Activated naive CD8-positive, alpha-beta T cell (primary cell): Measurements from ENCODE around the gene PIK3C2B.

Source experiments
- H3K27ac Mint-ChIP-seq: one replicate; pipeline ENCODE4 v1.8.0; 2021; ENCODE audit warnings: mixed read lengths
- H3K27me3 Mint-ChIP-seq: one replicate; pipeline ENCODE4 v1.8.0; 2021; ENCODE audit warnings: mixed read lengths
- H3K36me3 Mint-ChIP-seq: one replicate; pipeline ENCODE4 v1.8.0; 2021; ENCODE audit warnings: mixed read lengths
- H3K4me1 Mint-ChIP-seq: one replicate; pipeline ENCODE4 v1.8.0; 2021; ENCODE audit warnings: low read depth, mixed read lengths
- H3K4me3 Mint-ChIP-seq: one replicate; pipeline ENCODE4 v1.8.0; 2021; ENCODE audit warnings: mild to moderate bottlenecking, mixed read lengths
- H3K9me3 Mint-ChIP-seq: one replicate; pipeline ENCODE4 v1.8.0; 2021; ENCODE audit warnings: low read depth, mixed read lengths

Gene PIK3C2B

GRCh38 chr1:204464187-204464631, 30.4 kb downstream of the PIK3C2B start:
- Mint-ChIP-seq H3K27me3 (no peaks in the 10 kb centered on the region), H3K36me3 (peaks cover 22% of the 10 kb centered on the region), H3K4me1 (peaks cover 62% of the 10 kb centered on the region), H3K9me3 (no peaks in the 10 kb centered on the region), H3K4me3 (peak overlapping the region; percentile 32), H3K27ac (peak overlapping the region; percentile 46)

- peaks cover 62% of the 10 kb centered on the region for H3K4me1 Mint-ChIP-seq
- H3K9me3 Mint-ChIP-seq, result no peaks in the 10 kb centered on the region
- peak overlapping the region; percentile 3 for H3K4me3 Mint-ChIP-seq
- H3K27ac Mint-ChIP-seq, result no peak overlapping the region
- H3K36me3 Mint-ChIP-seq, result peaks cover 22% of the 10 kb centered on the region
- H3K27me3 Mint-ChIP-seq, result no peaks in the 10 kb centered on the region
Measured at GRCh38 chr1:204463125-204464060, 31.2 kb downstream of the PIK3C2B start.

GRCh38 chr1:204462229-204462561, 32.4 kb downstream of the PIK3C2B start:
- H3K27ac Mint-ChIP-seq, result peak overlapping the region; percentile 58
- no peaks in the 10 kb centered on the region for H3K9me3 Mint-ChIP-seq
- peaks cover 62% of the 10 kb centered on the region for H3K4me1 Mint-ChIP-seq
- peaks cover 22% of the 10 kb centered on the region for H3K36me3 Mint-ChIP-seq
- H3K4me3 Mint-ChIP-seq, result peak overlapping the region; percentile 37
- no peaks in the 10 kb centered on the region for H3K27me3 Mint-ChIP-seq

- Mint-ChIP-seq H3K27ac (peak overlapping the region; percentile 58), H3K4me1 (peaks cover 62% of the 10 kb centered on the region), H3K27me3 (no peaks in the 10 kb centered on the region), H3K9me3 (no peaks in the 10 kb centered on the region), H3K36me3 (peaks cover 22% of the 10 kb centered on the region), H3K4me3 (peak overlapping the region; percentile 62)
Measured at GRCh38 chr1:204461331-204462228, 33.0 kb downstream of the PIK3C2B start.

DNA sequence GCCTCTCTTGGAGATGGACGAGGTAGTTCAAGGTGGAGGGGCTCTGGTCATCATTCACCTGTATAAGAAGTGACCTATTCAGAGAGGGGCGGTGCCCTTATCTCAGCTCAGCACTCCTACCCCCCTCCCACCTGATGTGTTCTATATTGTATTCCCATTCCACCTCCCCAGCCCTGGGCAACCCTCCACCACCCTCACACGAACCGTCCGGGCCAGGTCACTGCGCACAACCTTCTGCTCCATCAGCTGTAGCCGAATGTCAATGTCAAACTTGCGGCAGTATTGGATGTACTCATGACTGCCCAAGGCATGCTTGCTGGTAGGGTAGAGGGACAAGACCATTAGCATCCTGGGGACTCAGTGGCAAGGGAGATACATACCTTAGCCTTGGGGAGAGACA, 34.3 kb downstream of the PIK3C2B start:
- Mint-ChIP-seq H3K4me3 (no peak overlapping the region), H3K27ac (no peak overlapping the region)

DNA sequence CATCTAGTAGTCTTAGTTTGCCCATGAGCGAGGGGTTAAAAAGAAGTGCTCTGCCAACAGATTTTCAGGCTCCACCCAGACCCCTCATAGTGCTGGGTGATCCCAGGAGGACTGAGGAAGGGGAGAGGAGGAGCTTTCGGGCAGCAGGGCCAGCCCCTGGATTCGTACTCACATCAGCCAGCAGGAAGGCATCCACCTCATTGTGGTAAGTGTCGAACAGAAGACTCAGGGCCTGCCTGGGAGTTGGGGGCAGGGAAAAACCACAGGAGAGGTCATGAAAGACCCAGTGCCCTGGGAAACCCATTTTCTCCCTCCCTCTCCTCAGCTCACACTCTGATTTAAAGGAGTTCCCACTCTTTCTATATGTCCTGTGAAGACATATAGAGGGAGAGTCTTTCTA, 34.9 kb downstream of the PIK3C2B start:
- Mint-ChIP-seq H3K27me3 (no peaks in the 10 kb centered on the region), H3K36me3 (peaks cover 14% of the 10 kb centered on the region), H3K9me3 (no peaks in the 10 kb centered on the region), H3K4me3 (no peak overlapping the region), H3K27ac (no peak overlapping the region), H3K4me1 (peaks cover 51% of the 10 kb centered on the region)

More for the DNA sequence above, 34.3 kb downstream of the PIK3C2B start:
- peaks cover 20% of the 10 kb centered on the region for H3K36me3 Mint-ChIP-seq
- no peaks in the 10 kb centered on the region for H3K9me3 Mint-ChIP-seq
- H3K27me3 Mint-ChIP-seq, result no peaks in the 10 kb centered on the region
- peaks cover 57% of the 10 kb centered on the region for H3K4me1 Mint-ChIP-seq

- H3K4me1 Mint-ChIP-seq, result peaks cover 40% of the 10 kb centered on the region
- H3K36me3 Mint-ChIP-seq, result peaks cover 19% of the 10 kb centered on the region
- H3K9me3 Mint-ChIP-seq, result no peaks in the 10 kb centered on the region
- no peak overlapping the region for H3K4me3 Mint-ChIP-seq
- H3K27me3 Mint-ChIP-seq, result no peaks in the 10 kb centered on the region
- H3K27ac Mint-ChIP-seq, result no peak overlapping the region
Measured at GRCh38 chr1:204457666-204458065, 36.9 kb downstream of the PIK3C2B start.

- Mint-ChIP-seq H3K36me3 (peaks cover 19% of the 10 kb centered on the region), H3K4me1 (peaks cover 37% of the 10 kb centered on the region), H3K27me3 (no peaks in the 10 kb centered on the region), H3K4me3 (no peak overlapping the region), H3K9me3 (no peaks in the 10 kb centered on the region), H3K27ac (no peak overlapping the region)
Measured at GRCh38 chr1:204456826-204457442, 37.7 kb downstream of the PIK3C2B start.

DNA sequence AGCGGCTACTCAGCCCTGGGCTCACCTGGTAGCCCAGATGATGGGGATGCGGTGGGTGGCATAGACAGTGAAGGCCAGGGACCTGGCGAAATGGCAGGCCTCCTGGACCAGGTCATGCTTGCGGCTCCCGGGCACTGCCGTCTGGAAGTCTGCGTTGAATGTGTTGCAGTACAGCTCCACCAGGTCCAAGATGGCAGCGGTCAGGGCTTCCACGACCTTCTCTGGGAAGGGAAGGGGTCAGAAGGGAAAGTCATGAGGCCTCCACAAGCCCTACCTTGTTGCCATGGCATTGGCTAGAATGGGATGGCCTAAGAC, 38.8 kb downstream of the PIK3C2B start:
- Mint-ChIP-seq H3K9me3 (no peaks in the 10 kb centered on the region), H3K27me3 (no peaks in the 10 kb centered on the region), H3K4me3 (no peak overlapping the region), H3K36me3 (peaks cover 19% of the 10 kb centered on the region), H3K4me1 (peaks cover 35% of the 10 kb centered on the region), H3K27ac (no peak overlapping the region)

DNA sequence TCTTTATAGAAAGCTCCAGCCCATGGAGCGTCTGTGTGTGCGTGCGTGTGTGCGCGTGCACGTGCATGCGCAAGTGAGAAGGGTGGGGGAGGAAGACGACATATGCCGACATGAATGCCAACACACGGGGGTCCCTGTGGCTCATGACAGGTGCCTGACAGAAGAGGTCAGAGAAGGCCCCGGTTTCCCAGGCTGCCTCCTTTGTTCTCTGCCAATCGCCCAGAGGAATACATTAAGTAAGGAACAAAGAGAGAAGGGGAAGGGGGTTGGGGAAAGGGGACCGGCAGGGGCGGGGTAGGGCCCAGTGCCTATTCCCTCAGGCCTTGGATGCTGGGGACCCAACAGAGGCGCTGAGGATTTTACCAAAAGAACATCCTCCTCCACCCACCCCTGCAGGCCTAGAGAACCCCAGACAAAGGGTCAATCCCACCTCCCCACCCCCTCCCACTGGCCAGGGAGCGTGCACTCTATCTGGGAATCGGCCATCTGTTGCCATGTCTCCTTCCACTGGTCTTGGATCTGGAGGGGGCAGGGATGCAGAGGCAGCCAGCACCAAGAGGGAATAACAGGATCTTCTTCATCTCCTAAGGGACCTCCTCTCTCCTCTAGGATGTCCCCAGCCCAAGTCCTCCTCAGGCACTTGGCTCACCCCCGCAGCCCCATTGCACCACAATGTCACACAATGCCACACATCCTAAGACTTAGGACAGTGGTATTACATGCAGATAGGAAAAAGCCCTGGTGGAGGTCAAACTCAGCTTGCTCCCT, 39.4 kb downstream of the PIK3C2B start:
- Mint-ChIP-seq H3K27me3 (no peaks in the 10 kb centered on the region), H3K36me3 (peaks cover 17% of the 10 kb centered on the region), H3K4me1 (peaks cover 33% of the 10 kb centered on the region), H3K27ac (no peak overlapping the region), H3K9me3 (no peaks in the 10 kb centered on the region), H3K4me3 (no peak overlapping the region)

DNA sequence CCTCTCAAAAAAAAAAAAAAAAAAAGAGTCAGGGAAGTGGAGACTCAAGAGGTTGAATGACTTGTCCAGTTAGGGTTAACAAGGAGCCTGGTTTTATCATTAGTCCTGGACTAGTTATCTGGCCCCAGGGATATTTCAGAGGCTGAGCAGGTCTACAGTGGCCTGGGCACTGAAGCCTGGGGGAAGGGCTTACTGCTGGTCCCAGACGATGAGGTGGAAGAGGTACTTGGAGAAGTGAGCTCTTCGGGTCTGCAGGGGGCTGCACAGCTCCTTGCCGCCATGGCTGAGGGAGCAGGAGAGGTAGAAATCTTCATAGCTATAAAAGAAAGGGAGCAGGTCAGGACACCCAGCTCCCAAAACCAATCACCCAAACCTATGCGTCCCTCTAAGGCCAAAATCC, 40.1 kb downstream of the PIK3C2B start:
- no peaks in the 10 kb centered on the region for H3K9me3 Mint-ChIP-seq
- peaks cover 12% of the 10 kb centered on the region for H3K36me3 Mint-ChIP-seq
- no peak overlapping the region for H3K4me3 Mint-ChIP-seq
- peak overlapping the region; percentile 54 for H3K27ac Mint-ChIP-seq
- H3K27me3 Mint-ChIP-seq, result no peaks in the 10 kb centered on the region
- peaks cover 26% of the 10 kb centered on the region for H3K4me1 Mint-ChIP-seq

DNA sequence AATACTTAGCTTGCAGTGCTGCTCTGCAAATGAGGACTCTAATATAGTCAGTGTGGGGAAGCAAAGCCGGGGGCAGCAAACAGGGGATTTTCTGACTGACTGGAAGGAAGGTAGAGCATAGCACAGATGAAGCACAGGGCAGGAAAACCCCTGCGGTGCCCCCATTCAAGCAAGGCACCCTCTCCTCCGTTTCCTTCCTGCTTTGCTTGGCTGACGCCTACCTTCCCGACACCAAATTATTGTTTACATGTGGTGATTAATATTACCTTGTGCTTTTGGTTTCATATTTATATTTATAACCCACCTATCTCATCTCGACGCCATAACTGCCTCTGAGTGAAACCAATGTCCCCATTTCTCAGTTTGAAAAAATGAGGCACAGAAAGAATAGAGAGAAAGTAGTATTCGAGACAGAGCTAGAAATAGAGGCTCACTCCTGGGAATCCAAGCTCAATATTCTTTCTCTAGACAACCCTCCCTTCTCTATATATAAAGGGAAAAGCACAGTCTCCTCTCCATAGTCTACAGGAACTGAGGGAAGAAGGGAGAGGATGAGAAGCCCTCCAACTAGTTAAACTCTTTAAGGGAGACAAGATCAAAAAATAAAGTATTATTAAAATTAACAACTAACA, 41.3 kb downstream of the PIK3C2B start:
- H3K9me3 Mint-ChIP-seq, result no peaks in the 10 kb centered on the region
- peak overlapping the region; percentile 78 for H3K4me3 Mint-ChIP-seq
- H3K27me3 Mint-ChIP-seq, result no peaks in the 10 kb centered on the region
- H3K27ac Mint-ChIP-seq, result peak overlapping the region; percentile 94
- H3K36me3 Mint-ChIP-seq, result peaks cover 8% of the 10 kb centered on the region
- H3K4me1 Mint-ChIP-seq, result peaks cover 25% of the 10 kb centered on the region

DNA sequence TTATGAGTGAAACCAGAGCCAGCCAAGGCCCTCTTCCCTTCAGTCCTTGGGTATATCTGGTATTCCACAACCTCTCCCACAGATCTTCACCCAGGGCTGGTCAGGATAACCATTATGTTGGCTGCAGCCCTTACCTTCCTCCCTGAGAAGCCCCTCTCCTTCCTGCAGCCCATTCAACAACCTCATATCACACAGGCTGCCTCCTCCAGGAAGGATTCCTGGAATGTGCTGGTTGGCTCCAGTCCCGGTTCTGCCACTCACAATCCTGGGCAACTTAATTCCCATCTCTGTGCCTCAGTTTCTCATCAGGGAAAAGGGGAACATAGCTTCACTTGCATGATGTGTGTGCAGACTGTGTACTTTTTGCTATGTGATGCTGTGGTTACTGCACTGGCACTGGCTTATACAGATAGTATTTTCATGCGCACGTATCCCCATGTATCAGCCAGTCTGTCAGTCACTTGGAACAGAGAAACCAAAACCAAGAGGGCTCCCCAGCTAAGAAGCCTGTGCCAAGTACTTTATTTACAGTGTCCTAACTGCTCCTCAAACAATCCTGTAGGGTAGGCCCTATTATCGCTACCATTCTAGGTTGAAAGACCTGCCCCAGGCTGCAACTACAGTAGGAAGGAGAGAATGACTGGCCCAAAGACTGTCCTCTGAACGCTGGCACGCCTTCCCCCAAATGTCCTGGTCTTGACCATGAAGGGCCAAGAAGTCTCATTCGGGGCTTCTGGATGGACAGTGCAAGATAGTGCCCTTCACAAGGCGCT, 43.1 kb downstream of the PIK3C2B start:
- Mint-ChIP-seq H3K36me3 (peaks cover 5% of the 10 kb centered on the region), H3K27ac (no peak overlapping the region), H3K4me1 (peaks cover 26% of the 10 kb centered on the region), H3K27me3 (no peaks in the 10 kb centered on the region), H3K4me3 (no peak overlapping the region), H3K9me3 (no peaks in the 10 kb centered on the region)
